ENCODE data around the gene TMEM240. TPM values are rescaled to one million over a fixed set of nuclear protein-coding genes. Genes with fewer than 3 reads are reported as not detected.

The TMEM240 gene
- total and polyA plus RNA-seq, 2 of the 8 experiments (the other 6 are each of a cell fraction or from before 2014, with no cell fraction given): 3.6 to 5.7 TPM

DNA sequence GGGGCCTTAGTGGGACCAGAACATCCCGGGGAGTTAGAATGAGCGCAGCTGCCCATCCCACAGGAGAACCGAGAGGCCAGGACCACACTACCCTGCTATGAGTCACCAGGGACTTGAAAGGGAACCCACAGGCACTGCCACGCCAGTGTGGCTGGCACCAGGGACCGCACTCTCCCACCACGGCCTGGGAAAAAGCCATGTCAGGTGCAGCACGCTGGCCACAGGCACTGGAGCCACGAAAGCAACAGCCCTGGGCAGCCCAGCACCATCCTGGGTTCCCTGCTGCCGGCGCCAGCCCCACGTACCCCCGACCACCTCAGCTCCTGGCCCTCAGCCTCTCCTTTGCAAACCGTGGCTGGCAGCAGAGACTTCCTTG is 14.1 kb upstream of the TMEM240 start:
- Histone ChIP-seq H2BK5ac (ENCODE audit: low read depth, low read length) (no peak overlapping the region), H3K9me3 (ENCODE audit: insufficient read depth in 2 of 2, low read depth in 1 of 2, low read length in 1 of 2) (no peaks in the 10 kb centered on the region), H2AK5ac (ENCODE audit: low read depth, low read length) (no peak overlapping the region), H4K5ac (ENCODE audit: insufficient read length, low read depth, low read length) (no peak overlapping the region), H2BK15ac (ENCODE audit: low read length) (no peak overlapping the region), H2AFZ (ENCODE audit: low read length) (no peak overlapping the region), H3K36me3 (ENCODE audit: control insufficient read depth in 2 of 4, insufficient read depth in 4 of 4, low read length in 3 of 4) (no peaks in the 10 kb centered on the region; a peak in 1 of 8 replicates), H3K23me2 (ENCODE audit: low read depth, low read length) (no peaks in the 10 kb centered on the region), H3K18ac (ENCODE audit: extremely low read depth, low read length) (no peak overlapping the region), H3K56ac (replicated peaks; ENCODE audit: insufficient read length, low read depth, low read length) (no peak overlapping the region), H3K4me2 (ENCODE audit: insufficient read depth in 1 of 2, low read depth in 2 of 2, low read length in 2 of 2) (no peak overlapping the region), H4K8ac (ENCODE audit: extremely low read depth, insufficient read depth, low read length) (no peak overlapping the region), H2BK12ac (ENCODE audit: low read depth, low read length) (no peak overlapping the region), H3K79me1 (ENCODE audit: low read depth, low read length) (peaks cover 12% of the 10 kb centered on the region), H3K27me3 (replicated peaks in 1 of 4; ENCODE audit: control insufficient read depth in 3 of 4, extremely low read depth in 1 of 4, insufficient read depth in 3 of 4, low read length in 3 of 4) (no peaks in the 10 kb centered on the region), H2BK20ac (ENCODE audit: low read length) (no peak overlapping the region), H3K14ac (ENCODE audit: insufficient read length) (no peak overlapping the region), H3K4me3 (ENCODE audit: extremely low read depth in 1 of 4, insufficient read depth in 2 of 4, low read depth in 3 of 4, low read length in 4 of 4) (no peak overlapping the region), H3K23ac (ENCODE audit: insufficient read length) (no peak overlapping the region), H2BK120ac (replicated peaks; ENCODE audit: low read depth, low read length) (no peak overlapping the region), H4K91ac (replicated peaks; ENCODE audit: insufficient read length, low read length) (no peak overlapping the region), H3K9ac (replicated peaks in 1 of 4; ENCODE audit: extremely low read depth in 1 of 4, low read depth in 3 of 4, low read length in 3 of 4) (no peak overlapping the region), H3K4ac (replicated peaks; ENCODE audit: insufficient read length, low read depth, low read length) (no peak overlapping the region), H3K27ac (ENCODE audit: low read depth, low read length) (no peak overlapping the region), H3K79me2 (ENCODE audit: control insufficient read depth in 1 of 2, insufficient read depth in 2 of 2, low read length in 2 of 2) (peaks cover 0 to 19% of the 10 kb centered on the region in 2 experiments; a peak in 1 of 4 replicates), H3K4me1 (replicated peaks in 1 of 4; ENCODE audit: control insufficient read depth in 3 of 4, insufficient read depth in 4 of 4, low read length in 3 of 4) (no peaks in the 10 kb centered on the region; a peak in 2 of 7 replicates), H4K20me1 (replicated peaks in 1 of 2; ENCODE audit: control insufficient read depth in 1 of 2, insufficient read depth in 2 of 2, low read length in 2 of 2) (peaks cover 13 to 28% of the 10 kb centered on the region in 2 experiments)
- FAIRE-seq (no peak), DNase-seq (ENCODE audit: low read depth in 1 of 2, low spot score in 2 of 2) (no peak)
- ChIA-PET CTCF (ENCODE audit: partially characterized antibody) (interaction anchor here (0.6 to 2.1 kb wide), 5 partner anchors 8 to 273 kb away, joined by 3 to 15 read pairs (median 5); no protein-coding TSS in a partner anchor), POLR2A (ENCODE audit: partially characterized antibody) (interaction anchor here (1.0 to 23.0 kb wide), 5 partner anchors 2 to 74 kb away, joined by 3 to 367 read pairs (median 5); no protein-coding TSS in a partner anchor)
- 92% methylated on average over 13 of the region's 13 CpGs; no CpG with 5 or more reads in 1 of the 2 experiments for WGBS, 2 experiments (ENCODE audit: extremely low coverage in 1 of 2, insufficient coverage in 1 of 2, insufficient read length in 1 of 2, insufficient replicate concordance in 2 of 2, low coverage in 1 of 2, low lambda C conversion rate in 2 of 2, missing lambda C conversion rate in 1 of 2)
